Measurements from ENCODE around the gene RNASET2. TPM values are rescaled to one million over a fixed set of nuclear protein-coding genes. Genes with fewer than 3 reads are reported as not detected.

RNASET2 gene
- total RNA-seq, 1 donor from 2014 or later: 20.3 TPM

DNA sequence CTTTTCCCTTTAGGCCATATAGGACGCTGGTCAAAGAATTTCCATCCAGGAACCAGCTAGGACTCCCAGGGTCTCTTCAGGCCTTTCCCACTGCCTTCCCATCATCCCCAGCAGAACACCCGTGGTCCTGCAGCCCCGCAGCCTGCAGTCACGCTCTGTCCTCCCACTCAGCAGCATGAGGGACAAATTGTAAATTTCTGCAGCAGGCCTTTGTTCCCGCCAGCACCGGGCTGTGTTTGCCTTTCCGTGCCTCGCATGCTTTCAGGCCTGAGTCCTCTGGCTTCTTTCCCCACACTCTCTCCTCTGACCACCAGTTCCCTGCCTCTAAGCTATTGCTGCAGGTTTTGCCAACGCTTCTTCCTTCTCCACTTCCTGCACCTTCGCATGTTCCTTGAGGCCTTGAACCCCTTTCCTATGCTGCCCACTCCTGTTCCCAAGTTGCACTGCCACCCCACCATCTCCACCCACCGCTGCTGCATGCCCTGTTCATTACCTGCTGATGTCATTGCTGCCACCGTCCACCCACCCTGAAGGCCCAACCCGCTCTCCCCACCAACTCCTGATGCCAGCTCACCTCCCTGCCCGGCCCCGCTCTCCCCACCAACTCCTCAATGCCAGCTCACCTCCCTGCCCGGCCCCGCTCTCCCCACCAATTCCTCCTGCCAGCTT is 49.8 kb downstream of the RNASET2 start:
- H3K9me3 Mint-ChIP-seq (ENCODE audit: unreplicated experiment): no peaks in the 10 kb centered on the region
- H3K27ac Mint-ChIP-seq (ENCODE audit: unreplicated experiment): no peak overlapping the region
- H3K36me3 Mint-ChIP-seq (ENCODE audit: unreplicated experiment): no peaks in the 10 kb centered on the region
- TF ChIP-seq, protein P1, sequence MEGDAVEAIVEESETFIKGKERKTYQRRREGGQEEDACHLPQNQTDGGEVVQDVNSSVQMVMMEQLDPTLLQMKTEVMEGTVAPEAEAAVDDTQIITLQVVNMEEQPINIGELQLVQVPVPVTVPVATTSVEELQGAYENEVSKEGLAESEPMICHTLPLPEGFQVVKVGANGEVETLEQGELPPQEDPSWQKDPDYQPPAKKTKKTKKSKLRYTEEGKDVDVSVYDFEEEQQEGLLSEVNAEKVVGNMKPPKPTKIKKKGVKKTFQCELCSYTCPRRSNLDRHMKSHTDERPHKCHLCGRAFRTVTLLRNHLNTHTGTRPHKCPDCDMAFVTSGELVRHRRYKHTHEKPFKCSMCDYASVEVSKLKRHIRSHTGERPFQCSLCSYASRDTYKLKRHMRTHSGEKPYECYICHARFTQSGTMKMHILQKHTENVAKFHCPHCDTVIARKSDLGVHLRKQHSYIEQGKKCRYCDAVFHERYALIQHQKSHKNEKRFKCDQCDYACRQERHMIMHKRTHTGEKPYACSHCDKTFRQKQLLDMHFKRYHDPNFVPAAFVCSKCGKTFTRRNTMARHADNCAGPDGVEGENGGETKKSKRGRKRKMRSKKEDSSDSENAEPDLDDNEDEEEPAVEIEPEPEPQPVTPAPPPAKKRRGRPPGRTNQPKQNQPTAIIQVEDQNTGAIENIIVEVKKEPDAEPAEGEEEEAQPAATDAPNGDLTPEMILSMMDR (IDR thresholded peaks at IDR 0.05): no peak
- no peaks in the 10 kb centered on the region for H3K4me1 Mint-ChIP-seq (ENCODE audit: unreplicated experiment)
- peaks cover 3% of the 10 kb centered on the region for H3K27me3 Mint-ChIP-seq (ENCODE audit: unreplicated experiment)
- H3K4me3 Mint-ChIP-seq (ENCODE audit: unreplicated experiment): no peak overlapping the region
- peak; percentile 76 for DNase-seq (ENCODE audit: extremely low spot score, unreplicated experiment)

DNA sequence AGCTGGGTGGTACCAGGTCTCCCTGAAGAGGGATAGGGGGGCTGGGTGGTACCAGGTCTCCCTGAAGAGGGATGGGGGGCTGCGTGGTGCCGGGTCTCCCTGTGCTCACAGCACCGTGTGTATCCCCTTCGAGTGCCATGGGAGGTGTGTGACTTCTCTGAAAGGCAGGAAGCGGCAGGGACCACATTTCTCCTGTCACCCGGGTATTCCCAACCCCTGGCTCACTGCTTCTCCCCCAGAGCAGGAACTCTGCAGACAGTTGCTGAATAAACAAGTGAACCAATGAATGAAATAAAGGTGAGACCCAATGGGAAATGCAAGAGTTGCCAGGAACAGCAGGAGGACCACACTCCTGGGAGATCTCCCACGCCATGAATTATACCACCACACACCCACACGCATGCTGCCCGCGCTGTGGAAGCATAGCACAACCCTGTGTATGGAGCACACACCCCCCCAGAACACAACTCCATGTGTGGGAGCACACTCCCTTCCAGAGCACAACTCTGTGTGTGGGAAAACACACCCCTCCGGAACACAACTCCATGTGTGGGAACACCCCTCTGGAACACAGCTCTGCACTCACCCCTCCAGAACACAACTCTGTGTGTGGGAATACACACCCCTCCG is 50.7 kb downstream of the RNASET2 start:
- Mint-ChIP-seq H3K9me3 (ENCODE audit: unreplicated experiment) (no peaks in the 10 kb centered on the region), H3K36me3 (ENCODE audit: unreplicated experiment) (no peaks in the 10 kb centered on the region), H3K27me3 (ENCODE audit: unreplicated experiment) (peaks cover 3% of the 10 kb centered on the region), H3K27ac (ENCODE audit: unreplicated experiment) (no peak overlapping the region), H3K4me3 (ENCODE audit: unreplicated experiment) (no peak overlapping the region), H3K4me1 (ENCODE audit: unreplicated experiment) (no peaks in the 10 kb centered on the region)
- TF ChIP-seq, protein P1 (IDR thresholded peaks at IDR 0.05): no peak
- DNase-seq (ENCODE audit: extremely low spot score, unreplicated experiment): no peak

GRCh38 chr6:166905013-166905412 is 51.3 kb downstream of the RNASET2 start:
- H3K36me3 Mint-ChIP-seq (ENCODE audit: unreplicated experiment): no peaks in the 10 kb centered on the region
- H3K27me3 Mint-ChIP-seq (ENCODE audit: unreplicated experiment): peaks cover 3% of the 10 kb centered on the region
- H3K4me1 Mint-ChIP-seq (ENCODE audit: unreplicated experiment): no peaks in the 10 kb centered on the region
- H3K9me3 Mint-ChIP-seq (ENCODE audit: unreplicated experiment): no peaks in the 10 kb centered on the region
- no peak overlapping the region for H3K4me3 Mint-ChIP-seq (ENCODE audit: unreplicated experiment)
- H3K27ac Mint-ChIP-seq (ENCODE audit: unreplicated experiment): no peak overlapping the region
- TF ChIP-seq, protein P1 (IDR thresholded peaks at IDR 0.05): no peak
- DNase-seq (ENCODE audit: extremely low spot score, unreplicated experiment): no peak

- DNase-seq (ENCODE audit: extremely low spot score, unreplicated experiment): no peak
- H3K4me3 Mint-ChIP-seq (ENCODE audit: unreplicated experiment): no peak overlapping the region
- no peak overlapping the region for H3K27ac Mint-ChIP-seq (ENCODE audit: unreplicated experiment)
- no peaks in the 10 kb centered on the region for H3K9me3 Mint-ChIP-seq (ENCODE audit: unreplicated experiment)
- H3K36me3 Mint-ChIP-seq (ENCODE audit: unreplicated experiment): no peaks in the 10 kb centered on the region
- peaks cover 3% of the 10 kb centered on the region for H3K27me3 Mint-ChIP-seq (ENCODE audit: unreplicated experiment)
- H3K4me1 Mint-ChIP-seq (ENCODE audit: unreplicated experiment): no peaks in the 10 kb centered on the region
- TF ChIP-seq, protein P1 (IDR thresholded peaks at IDR 0.05): no peak
Measured at GRCh38 chr6:166904101-166904746, 52.1 kb downstream of the RNASET2 start.

- peaks cover 3% of the 10 kb centered on the region for H3K27me3 Mint-ChIP-seq (ENCODE audit: unreplicated experiment)
Measured at GRCh38 chr6:166903500-166903899, 52.9 kb downstream of the RNASET2 start.

More at GRCh38 chr6:166903500-166903899, 52.9 kb downstream of the RNASET2 start:
- H3K9me3 Mint-ChIP-seq (ENCODE audit: unreplicated experiment): no peaks in the 10 kb centered on the region
- TF ChIP-seq, protein P1 (IDR thresholded peaks at IDR 0.05): no peak
- DNase-seq (ENCODE audit: extremely low spot score, unreplicated experiment): no peak
- no peaks in the 10 kb centered on the region for H3K4me1 Mint-ChIP-seq (ENCODE audit: unreplicated experiment)
- no peak overlapping the region for H3K4me3 Mint-ChIP-seq (ENCODE audit: unreplicated experiment)
- H3K36me3 Mint-ChIP-seq (ENCODE audit: unreplicated experiment): no peaks in the 10 kb centered on the region
- no peak overlapping the region for H3K27ac Mint-ChIP-seq (ENCODE audit: unreplicated experiment)

Measured in osteocyte (in vitro differentiated cells).